Stimulated activated CD4-positive, alpha-beta T cell treated with anti-CD3 and anti-CD28 coated beads, Interleukin-4, amount 100 ng/mL, for 1 hour (primary cell): Measurements from ENCODE around the gene PCBD1.
"Not testable (repeated sequence)": the region's sequence is repeated elsewhere in the genome, so short reads cannot be mapped to it uniquely, and the experiment has no call there.

Experiments
- DNase-seq: peaks from one replicate; pipeline ENCODE4 v3.0.0-alpha.2; 2020

Gene PCBD1

GRCh38 chr10:70861495-70862197 lies 26.7 kb downstream of the PCBD1 start:
- not testable (repeated sequence) for DNase-seq

- DNase-seq: no peak
Observed at GRCh38 chr10:70858759-70859158, 29.6 kb downstream of the PCBD1 start.

- no peak for DNase-seq
Observed at GRCh38 chr10:70856454-70856853, 31.9 kb downstream of the PCBD1 start.

GRCh38 chr10:70853457-70853856 lies 34.9 kb downstream of the PCBD1 start:
- DNase-seq: no peak

- no peak for DNase-seq
Observed at GRCh38 chr10:70853038-70853437, 35.3 kb downstream of the PCBD1 start.

- no peak for DNase-seq
Observed at GRCh38 chr10:70851597-70852475, 36.5 kb downstream of the PCBD1 start.

- no peak for DNase-seq
Observed at GRCh38 chr10:70850097-70850496, 38.3 kb downstream of the PCBD1 start.

GRCh38 chr10:70849582-70850016 lies 38.8 kb downstream of the PCBD1 start:
- DNase-seq: no peak

- DNase-seq: no peak
Observed at GRCh38 chr10:70847659-70848360, 40.6 kb downstream of the PCBD1 start.

GRCh38 chr10:70846795-70847194 lies 41.6 kb downstream of the PCBD1 start:
- no peak for DNase-seq

GRCh38 chr10:70845816-70846215 lies 42.5 kb downstream of the PCBD1 start:
- no peak for DNase-seq

- no peak for DNase-seq
Observed at GRCh38 chr10:70845256-70845655, 43.1 kb downstream of the PCBD1 start.

GRCh38 chr10:70843776-70844489 lies 44.4 kb downstream of the PCBD1 start:
- no peak for DNase-seq

- DNase-seq: no peak
Observed at GRCh38 chr10:70843333-70843732, 45.0 kb downstream of the PCBD1 start.

- no peak for DNase-seq
Observed at GRCh38 chr10:70840836-70841235, 47.5 kb downstream of the PCBD1 start.

GRCh38 chr10:70838270-70838805 lies 50.0 kb downstream of the PCBD1 start:
- no peak for DNase-seq

- DNase-seq: no peak
Observed at GRCh38 chr10:70837660-70838059, 50.7 kb downstream of the PCBD1 start.

- no peak for DNase-seq
Observed at GRCh38 chr10:70836319-70836718, 52.0 kb downstream of the PCBD1 start.

- DNase-seq: no peak
Observed at GRCh38 chr10:70834441-70835151, 53.8 kb downstream of the PCBD1 start.

- DNase-seq: no peak
Observed at GRCh38 chr10:70834021-70834420, 54.3 kb downstream of the PCBD1 start.

- no peak for DNase-seq
Observed at GRCh38 chr10:70833601-70834000, 54.8 kb downstream of the PCBD1 start.
